ENCODE measurements around the gene NOC4L. TPM values are rescaled to one million over a fixed set of nuclear protein-coding genes. Genes with fewer than 3 reads are reported as not detected.

Gene NOC4L
- total RNA-seq, 1 experiment from 2014 or later: 41.4 TPM

GRCh38 chr12:132117558-132117875, 26.7 kb upstream of the NOC4L start:
- H3K4me1 Mint-ChIP-seq: no peaks in the 10 kb centered on the region
- H3K27me3 Mint-ChIP-seq (ENCODE audit: low read depth): no peaks in the 10 kb centered on the region
- peaks cover 28% of the 10 kb centered on the region for H3K36me3 Mint-ChIP-seq
- no peak overlapping the region for H3K4me3 Mint-ChIP-seq
- no peaks in the 10 kb centered on the region for H3K9me3 Mint-ChIP-seq
- DNase-seq (ENCODE audit: low spot score) (peak; percentile 43), ATAC-seq (peak; percentile 94)
- TF ChIP-seq NFE2L1 (CRISPR knock-in tag; IDR thresholded peaks at IDR 0.05): no peak
- no peak for TF ChIP-seq ETV6 (CRISPR knock-in tag; IDR thresholded peaks at IDR 0.05)
- TF ChIP-seq, protein P1, sequence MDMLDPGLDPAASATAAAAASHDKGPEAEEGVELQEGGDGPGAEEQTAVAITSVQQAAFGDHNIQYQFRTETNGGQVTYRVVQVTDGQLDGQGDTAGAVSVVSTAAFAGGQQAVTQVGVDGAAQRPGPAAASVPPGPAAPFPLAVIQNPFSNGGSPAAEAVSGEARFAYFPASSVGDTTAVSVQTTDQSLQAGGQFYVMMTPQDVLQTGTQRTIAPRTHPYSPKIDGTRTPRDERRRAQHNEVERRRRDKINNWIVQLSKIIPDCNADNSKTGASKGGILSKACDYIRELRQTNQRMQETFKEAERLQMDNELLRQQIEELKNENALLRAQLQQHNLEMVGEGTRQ (CRISPR knock-in tag; IDR thresholded peaks at IDR 0.05): 0 out of 2 replicates have a peak, but pooled peaks have one; percentile 18
- TF ChIP-seq FOXJ3 (CRISPR knock-in tag; IDR thresholded peaks at IDR 0.05; ENCODE audit: borderline replicate concordance): no peak
- no peak for TF ChIP-seq ZNF121 (CRISPR knock-in tag; IDR thresholded peaks at IDR 0.05)
- TF ChIP-seq ZNF232 (CRISPR knock-in tag; IDR thresholded peaks at IDR 0.05): no peak
- no peak for TF ChIP-seq HMGXB4 (CRISPR knock-in tag; IDR thresholded peaks at IDR 0.05)
- TF ChIP-seq NFYB (CRISPR knock-in tag; conservative IDR thresholded peaks at IDR 0.05; ENCODE audit: low read depth): peak; percentile 97
- TF ChIP-seq, protein P2, sequence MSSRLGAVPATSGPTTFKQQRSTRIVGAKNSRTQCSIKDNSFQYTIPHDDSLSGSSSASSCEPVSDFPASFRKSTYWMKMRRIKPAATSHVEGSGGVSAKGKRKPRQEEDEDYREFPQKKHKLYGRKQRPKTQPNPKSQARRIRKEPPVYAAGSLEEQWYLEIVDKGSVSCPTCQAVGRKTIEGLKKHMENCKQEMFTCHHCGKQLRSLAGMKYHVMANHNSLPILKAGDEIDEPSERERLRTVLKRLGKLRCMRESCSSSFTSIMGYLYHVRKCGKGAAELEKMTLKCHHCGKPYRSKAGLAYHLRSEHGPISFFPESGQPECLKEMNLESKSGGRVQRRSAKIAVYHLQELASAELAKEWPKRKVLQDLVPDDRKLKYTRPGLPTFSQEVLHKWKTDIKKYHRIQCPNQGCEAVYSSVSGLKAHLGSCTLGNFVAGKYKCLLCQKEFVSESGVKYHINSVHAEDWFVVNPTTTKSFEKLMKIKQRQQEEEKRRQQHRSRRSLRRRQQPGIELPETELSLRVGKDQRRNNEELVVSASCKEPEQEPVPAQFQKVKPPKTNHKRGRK (CRISPR knock-in tag; IDR thresholded peaks at IDR 0.05; ENCODE audit: borderline replicate concordance): no peak
- TF ChIP-seq FOXP1 (CRISPR knock-in tag; IDR thresholded peaks at IDR 0.05; ENCODE audit: borderline replicate concordance): no peak
- no peak for TF ChIP-seq AFF4 (CRISPR knock-in tag; IDR thresholded peaks at IDR 0.05; ENCODE audit: borderline replicate concordance)
- TF ChIP-seq ELF4 (CRISPR knock-in tag; IDR thresholded peaks at IDR 0.05; ENCODE audit: low read depth): no peak
- ChIA-PET POLR2A (no interaction called here), CTCF (no interaction called here)
- H3K27ac Mint-ChIP-seq: no peak overlapping the region

GRCh38 chr12:132118876-132119275, 25.4 kb upstream of the NOC4L start:
- ATAC-seq (0 out of 2 replicates have a peak, but pooled peaks have one; percentile 22), DNase-seq (ENCODE audit: low spot score) (no peak)
- H3K36me3 Mint-ChIP-seq: peaks cover 26% of the 10 kb centered on the region
- H3K9me3 Mint-ChIP-seq: no peaks in the 10 kb centered on the region
- ChIA-PET POLR2A (no interaction called here), CTCF (interaction anchor here (1.0 to 1.5 kb wide), 2 partner anchors 35 to 295 kb away, joined by 3 to 4 read pairs; no protein-coding TSS in a partner anchor)
- no peaks in the 10 kb centered on the region for H3K4me1 Mint-ChIP-seq
- H3K4me3 Mint-ChIP-seq: no peak overlapping the region
- no peak overlapping the region for H3K27ac Mint-ChIP-seq
- no peaks in the 10 kb centered on the region for H3K27me3 Mint-ChIP-seq (ENCODE audit: low read depth)
- no peak for TF ChIP-seq CREM (CRISPR knock-in tag; IDR thresholded peaks at IDR 0.05)
- no peak for TF ChIP-seq NR3C1 (CRISPR knock-in tag; conservative IDR thresholded peaks at IDR 0.05; ENCODE audit: low read depth)
- TF ChIP-seq CBFB (CRISPR knock-in tag; IDR thresholded peaks at IDR 0.05; ENCODE audit: low read depth): no peak
- TF ChIP-seq NR1H2 (CRISPR knock-in tag; IDR thresholded peaks at IDR 0.05): no peak
- no peak for TF ChIP-seq ZNF671 (CRISPR knock-in tag; IDR thresholded peaks at IDR 0.05)
- no peak for TF ChIP-seq PRRX2 (CRISPR knock-in tag; IDR thresholded peaks at IDR 0.05)
- no peak for TF ChIP-seq ZNF532 (CRISPR knock-in tag; IDR thresholded peaks at IDR 0.05; ENCODE audit: borderline replicate concordance)
- TF ChIP-seq MYBL2 (CRISPR knock-in tag; IDR thresholded peaks at IDR 0.05): no peak
- TF ChIP-seq, protein P3, sequence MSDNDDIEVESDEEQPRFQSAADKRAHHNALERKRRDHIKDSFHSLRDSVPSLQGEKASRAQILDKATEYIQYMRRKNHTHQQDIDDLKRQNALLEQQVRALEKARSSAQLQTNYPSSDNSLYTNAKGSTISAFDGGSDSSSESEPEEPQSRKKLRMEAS (CRISPR knock-in tag; IDR thresholded peaks at IDR 0.05): no peak
- no peak for TF ChIP-seq CDX4 (CRISPR knock-in tag; IDR thresholded peaks at IDR 0.05; ENCODE audit: borderline replicate concordance)
- no peak for TF ChIP-seq ZNF416 (CRISPR knock-in tag; IDR thresholded peaks at IDR 0.05)
- no peak for TF ChIP-seq ATF1 (CRISPR knock-in tag; IDR thresholded peaks at IDR 0.05)
